PC-3 (cell line): ENCODE data around the gene DCDC2. TPM values are rescaled to one million over a fixed set of nuclear protein-coding genes. Genes with fewer than 3 reads are reported as not detected.
"Not testable (repeated sequence)": the region's sequence is repeated elsewhere in the genome, so short reads cannot be mapped to it uniquely, and the experiment has no call there.

Experiments used
- ATAC-seq: fragments of 200-7000 bp; cut with Tn5 transposase; 2 replicates; pipeline ENCODE4 v1.9.1; 2020; ENCODE audit warnings: mild to moderate bottlenecking, moderate library complexity
- BruUV-seq: library from RNA; stranded (reverse); fragments of 400-500 nt; replicated peaks from 2 replicates; lab custom pipeline; 2021; lab: Mats Ljungman, UMichigan
- CTCF ChIA-PET: fragments of 300-600 bp; sonication (Branson Sonifier 250); formaldehyde crosslinking; loops from one replicate; lab custom pipeline; 2022; ENCODE audit warnings: antibody characterized with exemption; lab: Charles Lee
- POLR2A ChIA-PET: fragments of 300-600 bp; sonication (Branson Sonifier 250); formaldehyde crosslinking; loops from one replicate; lab custom pipeline; 2022; ENCODE audit warnings: antibody characterized with exemption; ENCODE audit not compliant: unreplicated experiment; lab: Charles Lee
- DNase-seq: peaks from one replicate; pipeline ENCODE4 v3.0.0-alpha.2; 2015
- H2AFZ ChIP-seq: fragments of 300-600 bp; sonication (generic); 2 replicates; pipeline ENCODE4 v1.6.0; 2016; ENCODE audit warnings: antibody characterized with exemption, low read length
- H3F3A ChIP-seq: fragments of 300-600 bp; sonication (generic); one replicate; pipeline ENCODE4 v1.6.0; 2017; ENCODE audit warnings: antibody characterized with exemption, low read length, control low read depth, mild to moderate bottlenecking; ENCODE audit not compliant: unreplicated experiment
- H3K27ac ChIP-seq: fragments of 300-600 bp; sonication (generic); 2 replicates; pipeline ENCODE4 v1.5.1; 2016; ENCODE audit warnings: mild to moderate bottlenecking, low read length
- H3K27me3 ChIP-seq: fragments of 300-600 bp; sonication (generic); 2 replicates; pipeline ENCODE4 v1.6.1; 2016; ENCODE audit warnings: low read length, mixed read lengths
- H3K36me3 ChIP-seq: fragments of 300-600 bp; sonication (generic); 2 replicates; pipeline ENCODE4 v1.6.1; 2016; ENCODE audit warnings: low read depth, mixed run types, low read length, mixed read lengths
- H3K4me1 ChIP-seq: fragments of 300-600 bp; sonication (generic); 2 replicates; pipeline ENCODE4 v1.5.1; 2016; ENCODE audit warnings: low read length; ENCODE audit not compliant: insufficient read depth
- H3K4me2 ChIP-seq: fragments of 300-600 bp; sonication (generic); 2 replicates; pipeline ENCODE4 v1.6.0; 2016; ENCODE audit warnings: low read length
- H3K4me3 ChIP-seq: fragments of 300-600 bp; sonication (generic); 2 replicates; pipeline ENCODE4 v1.5.1; 2016; ENCODE audit warnings: mild to moderate bottlenecking, low read length, mixed read lengths
- H3K79me2 ChIP-seq: fragments of 300-600 bp; sonication (generic); 2 replicates; pipeline ENCODE4 v1.6.1; 2017; ENCODE audit warnings: low read length, mixed read lengths
- H3K9ac ChIP-seq: fragments of 300-600 bp; sonication (generic); 2 replicates; pipeline ENCODE4 v1.6.0; 2016; ENCODE audit warnings: mild to moderate bottlenecking, low read length
- H3K9me2 ChIP-seq: fragments of 300-600 bp; sonication (generic); replicated peaks from 2 replicates; pipeline ENCODE4 v1.6.1; 2016; ENCODE audit warnings: mixed run types, low read length, mixed read lengths
- H3K9me3 ChIP-seq: fragments of 300-600 bp; sonication (generic); 2 replicates; pipeline ENCODE4 v1.6.1; 2016; ENCODE audit warnings: low read length, mixed read lengths
- H4K20me1 ChIP-seq: fragments of 300-600 bp; sonication (generic); 2 replicates; pipeline ENCODE4 v1.6.1; 2016; ENCODE audit warnings: low read length, mixed read lengths
- CTCF ChIP-seq: fragments of 300-600 bp; sonication (generic); conservative IDR thresholded peaks from 2 replicates; pipeline ENCODE4 v1.5.1; 2017; ENCODE audit warnings: antibody characterized with exemption, low read depth, mild to moderate bottlenecking, low read length
- EZH2 ChIP-seq: fragments of 300-600 bp; sonication (generic); IDR thresholded peaks from one replicate; pipeline ENCODE4 v1.6.1; 2017; ENCODE audit warnings: antibody characterized with exemption, mild to moderate bottlenecking, low read length; ENCODE audit not compliant: unreplicated experiment
- EZH2phosphoT487 ChIP-seq: fragments of 300-600 bp; sonication (generic); IDR thresholded peaks from 2 replicates; pipeline ENCODE4 v1.6.1; 2018; ENCODE audit warnings: mild to moderate bottlenecking, antibody characterized with exemption, low read length, borderline replicate concordance
- intact Hi-C: fragments of 100-400 bp; cut with micrococcal nuclease; formaldehyde crosslinking; loops from 2 replicates; pipeline ENCODE4 v1.9.0; 2023
- total RNA-seq: library from RNA; depleted of rRNA; stranded (reverse); fragments of >200 nt; gene quantifications from 2 replicates; pipeline ENCODE4 v1.2.3, GENCODE V29; 2014

The DCDC2 gene
- total RNA-seq, 1 experiment from 2014 or later = 0.11 TPM

GRCh38 chr6:24324617-24325016 lies 33.2 kb downstream of the DCDC2 start:
- POLR2A ChIA-PET = no interaction called here
- CTCF ChIA-PET = interaction anchor here (1.5 kb wide), 1 partner anchor 35 kb away, joined by 3 read pairs; no protein-coding TSS in a partner anchor
- no peak for TF ChIP-seq EZH2
- TF ChIP-seq CTCF = no peak
- no peak for TF ChIP-seq EZH2phosphoT487
- ATAC-seq = no peak
- H3F3A ChIP-seq = peaks cover 5% of the 10 kb centered on the region
- no peaks in the 10 kb centered on the region for H3K27me3 ChIP-seq
- H3K36me3 ChIP-seq = no peaks in the 10 kb centered on the region
- H3K4me2 ChIP-seq = no peak overlapping the region
- intact Hi-C loops = no loop called here
- DNase-seq = no peak
- no TSS peak for BruUV-seq
- H3K4me1 ChIP-seq = peaks cover 36% of the 10 kb centered on the region
- H2AFZ ChIP-seq = no peak overlapping the region
- H3K9me2 ChIP-seq = no peaks in the 10 kb centered on the region
- H3K4me3 ChIP-seq = no peak overlapping the region
- no peaks in the 10 kb centered on the region for H3K9me3 ChIP-seq
- no peak overlapping the region for H3K9ac ChIP-seq
- no peak overlapping the region for H3K27ac ChIP-seq
- H4K20me1 ChIP-seq = no peaks in the 10 kb centered on the region
- no peaks in the 10 kb centered on the region for H3K79me2 ChIP-seq

DNA sequence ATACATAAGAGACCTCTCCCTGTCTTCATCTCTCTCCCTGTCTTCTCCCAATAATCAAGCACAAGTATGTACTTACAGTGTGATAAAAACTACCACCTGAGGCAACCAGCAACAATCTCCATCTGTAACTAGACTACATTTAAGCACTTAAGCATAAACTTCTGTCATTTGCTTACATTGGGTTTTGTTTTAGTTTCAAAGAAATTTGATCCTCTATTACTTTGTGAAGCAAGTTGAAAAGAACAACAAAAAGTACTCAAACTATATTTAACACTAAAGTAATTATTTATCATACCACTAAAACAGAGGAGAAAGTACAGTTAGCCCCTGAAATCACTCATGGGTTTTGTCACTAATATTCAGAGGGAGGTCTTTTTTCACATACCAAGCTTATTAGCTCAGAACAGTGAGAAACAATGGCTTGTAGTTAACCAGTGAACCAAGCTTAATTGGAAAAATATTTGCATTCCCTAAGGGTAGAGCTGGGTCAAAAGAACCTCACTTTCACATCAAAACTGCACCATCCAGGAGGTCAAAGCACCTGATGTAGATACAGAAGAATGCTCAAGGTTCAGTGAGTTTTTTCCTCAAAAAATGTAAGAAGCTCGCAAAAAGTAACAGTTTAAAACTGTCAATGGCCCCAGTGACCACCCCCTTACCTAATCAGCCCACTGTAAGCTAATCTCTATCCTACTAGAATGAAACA lies 34.1 kb downstream of the DCDC2 start:
- Histone ChIP-seq H3K4me1 (peaks cover 28% of the 10 kb centered on the region), H3K36me3 (no peaks in the 10 kb centered on the region), H3K4me3 (no peak overlapping the region), H3K9me2 (no peaks in the 10 kb centered on the region), H4K20me1 (no peaks in the 10 kb centered on the region), H3K27me3 (no peaks in the 10 kb centered on the region), H2AFZ (no peak overlapping the region; the same call in 1 of the 2 replicates), H3K9ac (no peak overlapping the region), H3F3A (peaks cover under 1% of the 10 kb centered on the region), H3K27ac (no peak overlapping the region), H3K79me2 (no peaks in the 10 kb centered on the region), H3K4me2 (peak overlapping the region; percentile 26; the same call in 1 of the 2 replicates), H3K9me3 (no peaks in the 10 kb centered on the region)
- intact Hi-C loops = no loop called here
- ChIA-PET POLR2A (no interaction called here), CTCF (interaction anchor here (1.5 kb wide), 1 partner anchor 36 kb away, joined by 3 read pairs; no protein-coding TSS in a partner anchor)
- ATAC-seq (peak; percentile 54; the same call in 1 of the 2 replicates), DNase-seq (peak; percentile 59)
- TF ChIP-seq EZH2 (no peak), EZH2phosphoT487 (no peak), CTCF (no peak)
- no TSS peak for BruUV-seq

GRCh38 chr6:24322924-24323323 lies 34.9 kb downstream of the DCDC2 start:
- ATAC-seq (no peak), DNase-seq (no peak)
- intact Hi-C loops = no loop called here
- no peak overlapping the region for H3K4me3 ChIP-seq
- no peaks in the 10 kb centered on the region for H3K27me3 ChIP-seq
- no peak overlapping the region for H2AFZ ChIP-seq
- H3K4me1 ChIP-seq = peaks cover 19% of the 10 kb centered on the region
- no peak overlapping the region for H3K4me2 ChIP-seq
- no peaks in the 10 kb centered on the region for H3K36me3 ChIP-seq
- no peak overlapping the region for H3K27ac ChIP-seq
- no peaks in the 10 kb centered on the region for H4K20me1 ChIP-seq
- BruUV-seq = no TSS peak
- H3K9me3 ChIP-seq = no peaks in the 10 kb centered on the region
- H3K79me2 ChIP-seq = no peaks in the 10 kb centered on the region
- POLR2A ChIA-PET = no interaction called here
- CTCF ChIA-PET = no interaction called here
- H3F3A ChIP-seq = no peaks in the 10 kb centered on the region
- TF ChIP-seq CTCF (no peak), EZH2 (no peak), EZH2phosphoT487 (no peak)
- no peaks in the 10 kb centered on the region for H3K9me2 ChIP-seq
- no peak overlapping the region for H3K9ac ChIP-seq

DNA sequence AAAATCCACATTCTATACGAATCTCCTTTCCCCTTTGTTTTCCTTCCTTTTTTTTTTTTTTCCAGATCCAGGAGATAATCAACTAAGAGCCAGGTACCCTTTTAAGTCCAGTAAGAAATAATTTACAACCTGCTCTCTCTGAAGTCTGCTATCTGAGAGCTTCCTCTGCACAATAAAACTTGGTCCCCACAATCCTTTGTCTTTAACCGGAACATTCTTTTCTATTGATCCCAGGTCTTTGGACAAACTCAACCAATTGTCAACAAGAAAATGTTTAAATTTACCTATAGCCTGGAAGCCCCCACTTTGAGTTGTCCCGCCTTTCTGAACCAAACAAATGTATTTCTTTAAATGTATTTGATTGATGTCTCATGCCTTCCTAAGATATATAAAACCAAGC lies 35.4 kb downstream of the DCDC2 start:
- H3K27me3 ChIP-seq, H3K36me3 ChIP-seq, DNase-seq, H3K4me2 ChIP-seq, H2AFZ ChIP-seq, intact Hi-C loops, H4K20me1 ChIP-seq, ATAC-seq, CTCF ChIA-PET, H3K9me3 ChIP-seq, POLR2A ChIA-PET, H3F3A ChIP-seq, H3K27ac ChIP-seq, H3K9ac ChIP-seq, H3K79me2 ChIP-seq, BruUV-seq, H3K9me2 ChIP-seq, H3K4me3 ChIP-seq: not testable (repeated sequence)
- peaks cover 19% of the 10 kb centered on the region for H3K4me1 ChIP-seq
